Lung (tissue), 12 donors: ENCODE results near the gene RAB11FIP2. TPM values are rescaled to one million over a fixed set of nuclear protein-coding genes. Genes with fewer than 3 reads are reported as not detected.

Experiments
- ATAC-seq: fragments of 200-7000 bp; cut with Tn5 transposase; one replicate; pipeline ENCODE4 v1.9.1; 2020; ENCODE audit warnings: moderate number of reproducible peaks; ENCODE audit not compliant: insufficient read depth, low FRiP score
- DNase-seq, 3 donors: peaks; one replicate each; pipeline ENCODE4 v3.0.0-alpha.2; 2013 to 2017
- H3K27ac ChIP-seq, 2 donors: one replicate each; pipeline ENCODE4 v1.5.1; 2013; ENCODE audit warnings: mild to moderate bottlenecking in 2 of 2, moderate library complexity in 2 of 2, control low read depth in 1 of 2, inconsistent platforms in 1 of 2, low read depth in 1 of 2, low read length in 1 of 2
- H3K27me3 ChIP-seq, 3 donors: one replicate each; pipeline ENCODE4 v1.5.1; 2013; ENCODE audit warnings: low read length in 2 of 3; ENCODE audit not compliant: control insufficient read depth in 3 of 3, insufficient read depth in 3 of 3
- H3K36me3 ChIP-seq, 4 donors: one replicate each; pipeline ENCODE4 v1.5.1; 2013; ENCODE audit warnings: low read length in 4 of 4, mild to moderate bottlenecking in 1 of 4, moderate library complexity in 1 of 4; ENCODE audit not compliant: control insufficient read depth in 4 of 4, insufficient read depth in 4 of 4
- H3K4me1 ChIP-seq, 5 donors: one replicate each; pipeline ENCODE4 v1.5.1; 2013; ENCODE audit warnings: low read length in 5 of 5, mild to moderate bottlenecking in 2 of 5, moderate library complexity in 1 of 5; ENCODE audit not compliant: control insufficient read depth in 5 of 5, insufficient read depth in 5 of 5
- H3K4me3 ChIP-seq: one replicate; pipeline ENCODE4 v1.5.1; 2013; ENCODE audit warnings: mild to moderate bottlenecking, control low read depth, moderate library complexity
- H3K9ac ChIP-seq, 2 donors: one replicate each; pipeline ENCODE4 v1.5.1; 2013; ENCODE audit warnings: low read length in 2 of 2, control low read depth in 1 of 2; ENCODE audit not compliant: insufficient read depth in 1 of 2
- H3K9me3 ChIP-seq, 4 donors: one replicate each; pipeline ENCODE4 v1.5.1; 2013; ENCODE audit warnings: low read length in 3 of 4, mild to moderate bottlenecking in 1 of 4, moderate library complexity in 1 of 4; ENCODE audit not compliant: control insufficient read depth in 4 of 4, insufficient read depth in 3 of 4
- CTCF ChIP-seq: IDR thresholded peaks from 2 replicates; pipeline ENCODE4 v1.5.1; 2012; ENCODE audit warnings: mild to moderate bottlenecking; ENCODE audit errors: control extremely low read depth, extremely low read depth
- WGBS, 2 donors: extraction: QIAGEN DNeasy Blood & Tissue Kit; methylation state at CpG; one replicate each; pipeline ENCODE4 v1.1.7; 2013; 5-methylcytosine and 5-hydroxymethylcytosine counted together
- polyA plus RNA-seq, 2 donors: library from polyadenylated mRNA; stranded (reverse); fragments of 200-250 nt; gene quantifications; one replicate each; pipeline ENCODE4 v1.2.1, GENCODE V29; 2013
- total RNA-seq, 2 donors: library from RNA; depleted of rRNA in 1 of 2; stranded (reverse); fragments of >200 nt in 1 of 2; gene quantifications; one replicate each; pipeline ENCODE4 v1.2.1, GENCODE V29; 2014 to 2021
- donor health status: control.
- donor health status: control.
- donor health status: Bipolar disorder and iron deficiency.
- donor health status: healthy.
- donor health status: DM: yes; HTN: yes; CAD: no.

RAB11FIP2 gene
- total and polyA plus RNA-seq, 4 donors, result 4.2 to 52.4 (median 12.8) TPM

DNA sequence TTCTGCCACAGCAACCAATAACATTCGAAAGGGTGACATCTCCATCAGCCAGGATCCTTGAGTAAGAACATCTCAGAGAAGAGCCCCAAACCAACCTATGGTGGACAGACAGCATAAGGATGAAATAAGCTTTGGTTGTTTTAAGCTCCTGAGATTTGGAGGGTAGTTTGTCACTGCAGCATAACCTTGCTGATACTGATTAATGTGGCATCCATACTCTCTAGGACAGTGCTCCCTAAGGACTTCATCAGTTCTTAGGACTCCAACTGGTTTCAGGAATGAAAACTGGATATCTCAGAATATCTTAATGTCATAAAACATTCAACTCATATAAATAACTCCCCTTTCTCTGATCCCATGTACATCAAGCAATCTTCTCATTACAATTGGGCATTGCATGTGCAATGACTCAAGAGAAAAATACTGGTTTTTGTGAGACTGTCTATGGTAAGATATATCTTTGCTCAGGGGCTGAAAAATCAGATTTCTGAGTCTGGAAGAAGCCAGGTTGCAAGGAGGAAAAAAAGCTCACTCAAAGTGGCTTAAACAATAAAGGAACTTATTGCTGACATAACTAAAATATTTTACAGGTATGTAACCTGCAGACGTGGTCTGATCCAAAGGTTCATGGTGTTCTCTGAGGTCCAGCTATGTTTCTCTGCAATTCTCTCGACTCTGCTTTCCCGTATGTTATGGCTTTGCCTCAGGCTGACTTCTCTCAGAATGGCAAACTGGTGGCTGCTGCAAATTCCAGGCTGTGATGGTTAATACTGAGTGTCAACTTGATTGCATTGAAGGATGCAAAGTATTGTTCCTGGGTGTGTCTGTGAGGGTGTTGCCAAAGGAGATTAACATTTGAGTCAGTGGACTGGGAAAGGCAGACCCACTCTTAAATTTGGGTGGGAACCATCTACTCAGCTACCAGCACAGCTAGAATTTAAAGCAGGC, 65.7 kb downstream of the RAB11FIP2 start:
- H3K4me1 ChIP-seq, result no peaks in the 10 kb centered on the region
- H3K4me3 ChIP-seq, result no peak overlapping the region
- H3K27me3 ChIP-seq, result no peaks in the 10 kb centered on the region
- 86 to 88% methylated on average over 4 of the region's 4 CpGs for WGBS, 2 donors
- TF ChIP-seq CTCF, result no peak
- no peak overlapping the region for H3K9ac ChIP-seq
- no peak overlapping the region for H3K27ac ChIP-seq
- no peaks in the 10 kb centered on the region for H3K9me3 ChIP-seq
- ATAC-seq, result no peak
- DNase-seq, result no peak
- H3K36me3 ChIP-seq, result no peaks in the 10 kb centered on the region

DNA sequence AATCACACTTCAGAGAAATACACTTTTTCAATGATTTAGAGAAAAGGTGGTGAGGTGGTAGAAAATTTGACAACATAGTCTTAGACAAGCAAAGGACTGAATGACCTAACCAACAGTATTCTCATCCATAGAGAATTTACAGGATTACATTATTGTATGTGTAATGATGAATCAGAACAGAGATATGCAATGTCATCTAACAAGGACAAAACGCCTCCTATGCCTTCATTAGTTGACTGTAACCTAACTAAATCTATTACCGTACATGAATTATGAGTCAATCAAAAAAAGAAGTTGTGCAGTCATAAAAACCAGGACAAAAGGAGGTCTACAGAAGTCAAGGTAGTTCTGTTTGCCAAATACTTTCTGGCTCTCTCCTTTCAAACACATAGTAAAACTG, 66.5 kb downstream of the RAB11FIP2 start:
- no peaks in the 10 kb centered on the region for H3K4me1 ChIP-seq
- no peak for ATAC-seq
- H3K9me3 ChIP-seq, result no peaks in the 10 kb centered on the region
- H3K4me3 ChIP-seq, result no peak overlapping the region
- DNase-seq, result no peak
- no peaks in the 10 kb centered on the region for H3K36me3 ChIP-seq
- no peak for TF ChIP-seq CTCF
- H3K27me3 ChIP-seq, result no peaks in the 10 kb centered on the region
- WGBS, 2 donors, result 86 to 91% methylated on average over 2 of the region's 2 CpGs
- no peak overlapping the region for H3K27ac ChIP-seq
- no peak overlapping the region for H3K9ac ChIP-seq

DNA sequence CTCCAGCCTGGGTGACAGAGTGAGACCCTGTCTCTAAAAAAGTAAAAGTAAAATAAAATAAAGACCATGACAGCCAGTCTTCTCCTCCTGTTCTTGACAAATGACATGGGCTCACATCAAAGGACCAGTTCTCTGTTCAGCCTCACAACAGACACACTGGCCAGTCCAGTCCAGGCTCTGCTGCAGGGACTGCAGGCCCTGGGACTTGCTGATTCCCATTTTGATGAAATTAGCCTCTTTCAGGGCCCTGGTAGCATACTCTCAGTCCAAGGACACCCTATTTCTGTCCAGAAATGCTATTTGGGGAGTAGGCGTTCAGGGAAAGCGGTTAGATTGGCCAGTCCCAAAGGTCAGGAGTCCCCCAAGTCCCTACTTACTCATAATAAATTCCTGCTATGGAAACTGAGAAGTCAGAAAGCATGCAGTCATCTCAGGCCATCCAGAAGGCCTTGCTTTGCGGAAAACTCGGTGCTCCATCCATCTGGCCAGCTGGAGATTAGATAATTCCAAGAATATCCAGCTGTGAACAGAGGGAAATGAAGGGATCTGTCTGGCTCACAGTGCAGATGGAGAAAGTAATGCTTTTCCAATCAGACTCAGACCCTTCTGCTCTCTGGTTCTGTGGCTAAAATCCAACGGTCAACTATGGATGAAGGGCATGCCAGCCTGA, 74.4 kb downstream of the RAB11FIP2 start:
- no peaks in the 10 kb centered on the region for H3K36me3 ChIP-seq
- 76 to 89% methylated on average over 5 of the region's 5 CpGs for WGBS, 2 donors
- no peak overlapping the region for H3K4me3 ChIP-seq
- H3K27ac ChIP-seq, result no peak overlapping the region
- no peak for TF ChIP-seq CTCF
- no peaks in the 10 kb centered on the region for H3K4me1 ChIP-seq
- H3K9ac ChIP-seq, result no peak overlapping the region
- DNase-seq, result peak in 2 of 3 donors; percentile 24 to 53
- H3K9me3 ChIP-seq, result peaks cover 0 to 1% (median 0%) of the 10 kb centered on the region in 4 donors
- H3K27me3 ChIP-seq, result no peaks in the 10 kb centered on the region
- ATAC-seq, result no peak
